Measurements from ENCODE around the gene DDX3X. TPM values are rescaled to one million over a fixed set of nuclear protein-coding genes. Genes with fewer than 3 reads are reported as not detected.

The DDX3X gene
- total and polyA plus RNA-seq, 3 experiments from 2014 or later, result 240 to 357 (median 354) TPM

GRCh38 chrX:41412261-41413081, 78.5 kb downstream of the DDX3X start:
- Histone ChIP-seq H3K4me3 (ENCODE audit: low read length) (no peak overlapping the region), H3K27me3 (ENCODE audit: insufficient read depth, low read length, poor library complexity, severe bottlenecking) (no peaks in the 10 kb centered on the region), H3K27ac (ENCODE audit: low read depth, low read length) (no peak overlapping the region), H3K9me3 (ENCODE audit: low read length) (no peaks in the 10 kb centered on the region), H3K4me1 (ENCODE audit: insufficient read depth, low read length) (no peaks in the 10 kb centered on the region), H3K36me3 (ENCODE audit: insufficient read depth, low read length) (no peaks in the 10 kb centered on the region)
- CTCF ChIA-PET, result no interaction called here
- H3K9me3 Mint-ChIP-seq, result no peaks in the 10 kb centered on the region
- H3K4me1 Mint-ChIP-seq, result no peaks in the 10 kb centered on the region
- DNase-seq, result no peak
- no peak overlapping the region for H3K4me3 Mint-ChIP-seq
- H3K27me3 Mint-ChIP-seq, result peaks cover 0 to 8% of the 10 kb centered on the region in 2 donors
- POLR2A ChIA-PET, result no interaction called here
- H3K27ac Mint-ChIP-seq, result no peak overlapping the region
- peaks cover 0 to 3% (median 0%) of the 10 kb centered on the region in 3 donors for H3K36me3 Mint-ChIP-seq

Other genes with a start within 250 kb of the DDX3X start
- 10 to 100 TPM; 53.7 to 54.5 TPM for gene USP9X, start 248.7 kb upstream of the DDX3X start, total RNA-seq
- 27.1 TPM for gene USP9X, start 248.7 kb upstream of the DDX3X start, polyA plus RNA-seq
- not detected for gene NYX, start 113.2 kb downstream of the DDX3X start, total RNA-seq
- gene NYX, start 113.2 kb downstream of the DDX3X start, polyA plus RNA-seq, result not detected